ENCODE data around the gene CORO2A.

Gene CORO2A

GRCh38 chr9:98219794-98220370 is 27.4 kb upstream of the CORO2A start:
- 98% methylated on average over 9 of the region's 11 CpGs for WGBS
- no peaks in the 10 kb centered on the region for H3K27me3 ChIP-seq (ENCODE audit: control insufficient read depth in 1 of 2, insufficient read depth in 1 of 2, low read length in 2 of 2)
- H3K4ac ChIP-seq (ENCODE audit: low read depth in 1 of 2, low read length in 2 of 2): no peak overlapping the region
- H3K4me2 ChIP-seq (ENCODE audit: low read length, poor library complexity, severe bottlenecking): no peak overlapping the region
- peaks cover 26% of the 10 kb centered on the region for H3K4me1 ChIP-seq (ENCODE audit: control insufficient read depth, insufficient read depth, low read depth, low read length)
- peaks cover 7% of the 10 kb centered on the region for H3K79me1 ChIP-seq (replicated peaks; ENCODE audit: low read length, poor library complexity, severe bottlenecking)
- peak overlapping the region; percentile 79 for H2AK5ac ChIP-seq (ENCODE audit: low read length, severe bottlenecking)
- peak overlapping the region; percentile 29 for H4K91ac ChIP-seq (ENCODE audit: low read length)
- no peak for DNase-seq
- no peak overlapping the region for H3K14ac ChIP-seq (ENCODE audit: low read length in 2 of 2)
- no peak overlapping the region for H2BK5ac ChIP-seq (ENCODE audit: low read depth, low read length, poor library complexity, severe bottlenecking)
- H4K8ac ChIP-seq (ENCODE audit: low read length): no peak overlapping the region
- H2BK120ac ChIP-seq (ENCODE audit: low read depth, low read length): no peak overlapping the region
- peak overlapping the region in 1 of 2 experiments; percentile 19 for H2BK12ac ChIP-seq (ENCODE audit: low read length in 2 of 2)
- H3K9me3 ChIP-seq (ENCODE audit: control insufficient read depth, low read length): no peaks in the 10 kb centered on the region
- no peak overlapping the region for H3K18ac ChIP-seq (ENCODE audit: low read depth in 1 of 2, low read length in 2 of 2)
- H3K36me3 ChIP-seq (ENCODE audit: control insufficient read depth in 1 of 2, insufficient read depth in 2 of 2, low read depth in 1 of 2, low read length in 2 of 2): peaks cover 38 to 53% of the 10 kb centered on the region in 2 experiments
- H2AFZ ChIP-seq (ENCODE audit: low read depth, low read length): no peak overlapping the region
- H3K9ac ChIP-seq (ENCODE audit: low read length): no peak overlapping the region
- no peak overlapping the region for H3K4me3 ChIP-seq (ENCODE audit: insufficient read depth in 1 of 2, low read depth in 1 of 2, low read length in 2 of 2)
- H3K27ac ChIP-seq (ENCODE audit: low read length, poor library complexity, severe bottlenecking): no peak overlapping the region
- H3K23ac ChIP-seq (ENCODE audit: low read length in 2 of 2): no peak overlapping the region
- H2BK15ac ChIP-seq (ENCODE audit: low read depth, poor library complexity, severe bottlenecking): no peak overlapping the region

- Histone ChIP-seq H3K14ac (ENCODE audit: low read length in 2 of 2) (no peak overlapping the region), H2AK5ac (ENCODE audit: low read length, severe bottlenecking) (peak overlapping the region; percentile 36), H3K18ac (ENCODE audit: low read depth in 1 of 2, low read length in 2 of 2) (no peak overlapping the region)
These were observed 26.9 kb upstream of the CORO2A start for GRCh38 chr9:98219364-98219716.

GRCh38 chr9:98218562-98219363 is 26.3 kb upstream of the CORO2A start:
- Histone ChIP-seq H2BK120ac (ENCODE audit: low read depth, low read length) (no peak overlapping the region), H3K23ac (ENCODE audit: low read length in 2 of 2) (no peak overlapping the region), H3K9me3 (ENCODE audit: control insufficient read depth, low read length) (no peaks in the 10 kb centered on the region), H2AK5ac (ENCODE audit: low read length, severe bottlenecking) (peak overlapping the region; percentile 75), H3K4ac (ENCODE audit: low read depth in 1 of 2, low read length in 2 of 2) (no peak overlapping the region), H2BK15ac (ENCODE audit: low read depth, poor library complexity, severe bottlenecking) (no peak overlapping the region), H3K9ac (ENCODE audit: low read length) (no peak overlapping the region), H3K36me3 (ENCODE audit: control insufficient read depth in 1 of 2, insufficient read depth in 2 of 2, low read depth in 1 of 2, low read length in 2 of 2) (peaks cover 44 to 62% of the 10 kb centered on the region in 2 experiments), H3K4me3 (ENCODE audit: insufficient read depth in 1 of 2, low read depth in 1 of 2, low read length in 2 of 2) (no peak overlapping the region), H3K27ac (ENCODE audit: low read length, poor library complexity, severe bottlenecking) (peak overlapping the region; percentile 27), H2BK5ac (ENCODE audit: low read depth, low read length, poor library complexity, severe bottlenecking) (no peak overlapping the region), H3K18ac (ENCODE audit: low read depth in 1 of 2, low read length in 2 of 2) (no peak overlapping the region), H2AFZ (ENCODE audit: low read depth, low read length) (no peak overlapping the region), H3K4me2 (ENCODE audit: low read length, poor library complexity, severe bottlenecking) (no peak overlapping the region), H3K79me1 (replicated peaks; ENCODE audit: low read length, poor library complexity, severe bottlenecking) (peaks cover 7% of the 10 kb centered on the region), H4K8ac (ENCODE audit: low read length) (no peak overlapping the region), H3K14ac (ENCODE audit: low read length in 2 of 2) (no peak overlapping the region), H3K4me1 (ENCODE audit: control insufficient read depth, insufficient read depth, low read depth, low read length) (peaks cover 28% of the 10 kb centered on the region), H2BK12ac (ENCODE audit: low read length in 2 of 2) (no peak overlapping the region), H3K27me3 (ENCODE audit: control insufficient read depth in 1 of 2, insufficient read depth in 1 of 2, low read length in 2 of 2) (no peaks in the 10 kb centered on the region), H4K91ac (ENCODE audit: low read length) (no peak overlapping the region)
- WGBS: 93% methylated on average over 11 of the region's 11 CpGs
- DNase-seq: no peak

More at GRCh38 chr9:98219364-98219716, 26.9 kb upstream of the CORO2A start:
- H3K4ac ChIP-seq (ENCODE audit: low read depth in 1 of 2, low read length in 2 of 2): no peak overlapping the region
- peaks cover 41 to 58% of the 10 kb centered on the region in 2 experiments for H3K36me3 ChIP-seq (ENCODE audit: control insufficient read depth in 1 of 2, insufficient read depth in 2 of 2, low read depth in 1 of 2, low read length in 2 of 2)
- no peak overlapping the region for H2BK5ac ChIP-seq (ENCODE audit: low read depth, low read length, poor library complexity, severe bottlenecking)
- H3K79me1 ChIP-seq (replicated peaks; ENCODE audit: low read length, poor library complexity, severe bottlenecking): peaks cover 7% of the 10 kb centered on the region
- H2BK15ac ChIP-seq (ENCODE audit: low read depth, poor library complexity, severe bottlenecking): no peak overlapping the region
- H3K4me2 ChIP-seq (ENCODE audit: low read length, poor library complexity, severe bottlenecking): no peak overlapping the region
- H2AFZ ChIP-seq (ENCODE audit: low read depth, low read length): no peak overlapping the region
- no peaks in the 10 kb centered on the region for H3K27me3 ChIP-seq (ENCODE audit: control insufficient read depth in 1 of 2, insufficient read depth in 1 of 2, low read length in 2 of 2)
- H2BK120ac ChIP-seq (ENCODE audit: low read depth, low read length): no peak overlapping the region
- 92% methylated on average over 7 of the region's 7 CpGs for WGBS
- no peak overlapping the region for H3K4me3 ChIP-seq (ENCODE audit: insufficient read depth in 1 of 2, low read depth in 1 of 2, low read length in 2 of 2)
- DNase-seq: no peak
- H3K9me3 ChIP-seq (ENCODE audit: control insufficient read depth, low read length): no peaks in the 10 kb centered on the region
- H3K4me1 ChIP-seq (ENCODE audit: control insufficient read depth, insufficient read depth, low read depth, low read length): peaks cover 28% of the 10 kb centered on the region
- no peak overlapping the region for H4K8ac ChIP-seq (ENCODE audit: low read length)
- no peak overlapping the region for H4K91ac ChIP-seq (ENCODE audit: low read length)
- no peak overlapping the region for H3K9ac ChIP-seq (ENCODE audit: low read length)
- no peak overlapping the region for H3K23ac ChIP-seq (ENCODE audit: low read length in 2 of 2)
- peak overlapping the region; percentile 27 for H3K27ac ChIP-seq (ENCODE audit: low read length, poor library complexity, severe bottlenecking)
- no peak overlapping the region for H2BK12ac ChIP-seq (ENCODE audit: low read length in 2 of 2)

GRCh38 chr9:98217255-98217654 is 24.8 kb upstream of the CORO2A start:
- H3K9me3 ChIP-seq (ENCODE audit: control insufficient read depth, low read length): no peaks in the 10 kb centered on the region
- no peak overlapping the region for H3K4ac ChIP-seq (ENCODE audit: low read depth in 1 of 2, low read length in 2 of 2)
- 98% methylated on average over 2 of the region's 2 CpGs for WGBS
- no peak overlapping the region for H2AFZ ChIP-seq (ENCODE audit: low read depth, low read length)
- no peak overlapping the region for H3K4me3 ChIP-seq (ENCODE audit: insufficient read depth in 1 of 2, low read depth in 1 of 2, low read length in 2 of 2)
- H3K79me1 ChIP-seq (replicated peaks; ENCODE audit: low read length, poor library complexity, severe bottlenecking): peaks cover 7% of the 10 kb centered on the region
- H4K91ac ChIP-seq (ENCODE audit: low read length): no peak overlapping the region
- H3K27ac ChIP-seq (ENCODE audit: low read length, poor library complexity, severe bottlenecking): no peak overlapping the region
- H2BK15ac ChIP-seq (ENCODE audit: low read depth, poor library complexity, severe bottlenecking): no peak overlapping the region
- H2BK120ac ChIP-seq (ENCODE audit: low read depth, low read length): no peak overlapping the region
- peaks cover 22% of the 10 kb centered on the region for H3K4me1 ChIP-seq (ENCODE audit: control insufficient read depth, insufficient read depth, low read depth, low read length)
- peak overlapping the region; percentile 79 for H2AK5ac ChIP-seq (ENCODE audit: low read length, severe bottlenecking)
- H3K23ac ChIP-seq (ENCODE audit: low read length in 2 of 2): no peak overlapping the region
- no peak overlapping the region for H3K18ac ChIP-seq (ENCODE audit: low read depth in 1 of 2, low read length in 2 of 2)
- no peak overlapping the region for H2BK12ac ChIP-seq (ENCODE audit: low read length in 2 of 2)
- H3K14ac ChIP-seq (ENCODE audit: low read length in 2 of 2): no peak overlapping the region
- H2BK5ac ChIP-seq (ENCODE audit: low read depth, low read length, poor library complexity, severe bottlenecking): no peak overlapping the region
- DNase-seq: no peak
- no peak overlapping the region for H3K9ac ChIP-seq (ENCODE audit: low read length)
- peaks cover 51 to 72% of the 10 kb centered on the region in 2 experiments for H3K36me3 ChIP-seq (ENCODE audit: control insufficient read depth in 1 of 2, insufficient read depth in 2 of 2, low read depth in 1 of 2, low read length in 2 of 2)
- H3K4me2 ChIP-seq (ENCODE audit: low read length, poor library complexity, severe bottlenecking): no peak overlapping the region
- H3K27me3 ChIP-seq (ENCODE audit: control insufficient read depth in 1 of 2, insufficient read depth in 1 of 2, low read length in 2 of 2): no peaks in the 10 kb centered on the region
- H4K8ac ChIP-seq (ENCODE audit: low read length): no peak overlapping the region

Data from mesenchymal stem cell (in vitro differentiated cells and primary cell).